Stimulated activated CD4-positive, alpha-beta T cell treated with anti-CD3 and anti-CD28 coated beads, TNF-alpha, amount 100 ng/mL, for 48 hours (primary cell): ENCODE measurements around the gene CLIC3.

Source experiments
- DNase-seq, 3 donors: peaks; one replicate each; pipeline ENCODE4 v3.0.0-alpha.2; 2020; ENCODE audit warnings: low read depth in 3 of 3

Gene CLIC3

DNA sequence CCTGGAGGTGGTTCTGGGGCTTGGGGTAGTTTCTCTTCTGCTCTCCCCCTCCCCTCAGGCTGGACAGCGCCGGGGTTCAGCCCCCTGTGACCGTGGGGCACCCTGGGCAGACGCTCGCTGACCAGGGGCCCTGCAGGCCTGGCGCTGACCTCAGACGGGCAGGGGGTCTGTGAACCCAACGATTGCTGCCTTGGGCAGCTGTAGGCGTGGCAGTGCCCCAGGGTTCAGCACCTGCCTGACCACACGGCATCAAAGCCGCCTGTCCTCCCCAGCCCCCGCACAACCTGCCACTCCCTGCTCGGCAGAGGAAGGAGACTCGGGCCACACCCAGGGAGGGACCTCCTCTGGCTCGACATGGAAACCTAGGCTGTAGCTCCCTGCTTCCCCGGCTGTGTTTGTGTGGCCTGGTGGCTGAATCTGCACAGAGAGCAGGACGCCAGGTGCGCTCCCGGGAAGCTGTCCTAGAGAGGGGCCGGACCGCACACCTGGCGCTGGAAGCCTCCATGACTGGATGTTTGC, 32.1 kb downstream of the CLIC3 start:
- no peak for DNase-seq

- DNase-seq = no peak
These were observed 32.6 kb downstream of the CLIC3 start for GRCh38 chr9:136963751-136964150.

- DNase-seq = no peak
These were observed 33.0 kb downstream of the CLIC3 start for GRCh38 chr9:136963341-136963740.

- DNase-seq = no peak
These were observed 33.6 kb downstream of the CLIC3 start for GRCh38 chr9:136962701-136963248.

DNA sequence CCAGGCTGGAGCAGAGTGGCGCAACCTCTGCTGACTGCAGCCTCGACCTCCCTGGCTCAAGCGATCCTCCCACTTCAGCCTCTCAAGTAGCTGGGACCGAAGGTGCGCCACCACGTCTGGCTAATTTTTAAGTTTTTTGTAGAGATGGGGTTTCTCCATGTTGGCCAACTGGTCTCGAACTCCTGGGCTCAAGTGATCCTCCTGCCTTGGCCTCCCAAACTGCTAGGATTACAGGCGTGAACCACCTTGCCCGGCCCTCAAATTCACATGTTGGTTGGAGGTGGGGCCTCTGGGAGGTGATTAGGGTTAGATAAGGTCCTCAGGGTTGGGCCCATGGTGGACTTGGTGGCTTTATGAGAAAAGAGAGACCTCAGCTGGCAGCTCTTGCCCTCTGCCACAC, 34.2 kb downstream of the CLIC3 start:
- DNase-seq = no peak

DNA sequence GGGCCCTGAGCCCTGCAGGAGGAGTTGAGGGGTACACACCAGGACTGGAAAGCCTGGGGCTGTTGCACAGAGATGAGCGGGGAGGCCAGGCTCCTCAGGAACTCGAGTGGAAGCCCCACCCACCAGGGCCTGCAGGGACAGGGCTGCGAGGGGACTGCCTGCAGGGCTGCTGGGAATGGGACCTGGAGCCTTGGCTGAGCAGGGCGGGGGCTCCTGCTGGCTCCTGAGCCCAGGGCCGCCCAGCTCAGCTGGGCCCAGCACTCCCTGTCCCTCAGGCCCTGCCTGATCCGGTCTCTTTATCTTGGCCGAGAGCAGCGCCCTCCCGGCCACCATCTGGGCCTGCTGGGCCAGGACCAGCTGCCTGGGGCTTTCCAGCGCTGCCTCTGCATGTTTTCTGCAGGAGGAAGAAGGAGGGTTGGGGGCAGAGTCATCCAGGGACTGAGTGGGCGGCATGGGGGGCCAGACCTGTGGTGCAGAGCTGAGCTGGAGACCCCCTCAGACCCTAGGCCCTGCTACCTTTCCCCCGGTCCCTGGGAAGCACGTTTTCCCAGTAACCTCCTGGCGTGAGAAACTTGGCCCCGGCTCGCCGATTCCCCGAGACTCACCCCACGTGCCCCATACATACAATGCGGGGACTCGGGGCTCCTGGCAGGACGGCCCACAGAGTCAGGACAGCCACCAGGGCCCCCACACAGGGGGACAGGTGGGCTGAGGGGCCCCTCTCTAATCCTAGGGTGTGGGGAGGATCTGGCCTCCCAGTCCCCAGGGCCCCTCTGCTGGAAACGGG, 34.9 kb downstream of the CLIC3 start:
- DNase-seq = no peak

GRCh38 chr9:136960938-136961275, 35.5 kb downstream of the CLIC3 start:
- no peak for DNase-seq

GRCh38 chr9:136960212-136960937, 36.0 kb downstream of the CLIC3 start:
- DNase-seq = no peak

DNA sequence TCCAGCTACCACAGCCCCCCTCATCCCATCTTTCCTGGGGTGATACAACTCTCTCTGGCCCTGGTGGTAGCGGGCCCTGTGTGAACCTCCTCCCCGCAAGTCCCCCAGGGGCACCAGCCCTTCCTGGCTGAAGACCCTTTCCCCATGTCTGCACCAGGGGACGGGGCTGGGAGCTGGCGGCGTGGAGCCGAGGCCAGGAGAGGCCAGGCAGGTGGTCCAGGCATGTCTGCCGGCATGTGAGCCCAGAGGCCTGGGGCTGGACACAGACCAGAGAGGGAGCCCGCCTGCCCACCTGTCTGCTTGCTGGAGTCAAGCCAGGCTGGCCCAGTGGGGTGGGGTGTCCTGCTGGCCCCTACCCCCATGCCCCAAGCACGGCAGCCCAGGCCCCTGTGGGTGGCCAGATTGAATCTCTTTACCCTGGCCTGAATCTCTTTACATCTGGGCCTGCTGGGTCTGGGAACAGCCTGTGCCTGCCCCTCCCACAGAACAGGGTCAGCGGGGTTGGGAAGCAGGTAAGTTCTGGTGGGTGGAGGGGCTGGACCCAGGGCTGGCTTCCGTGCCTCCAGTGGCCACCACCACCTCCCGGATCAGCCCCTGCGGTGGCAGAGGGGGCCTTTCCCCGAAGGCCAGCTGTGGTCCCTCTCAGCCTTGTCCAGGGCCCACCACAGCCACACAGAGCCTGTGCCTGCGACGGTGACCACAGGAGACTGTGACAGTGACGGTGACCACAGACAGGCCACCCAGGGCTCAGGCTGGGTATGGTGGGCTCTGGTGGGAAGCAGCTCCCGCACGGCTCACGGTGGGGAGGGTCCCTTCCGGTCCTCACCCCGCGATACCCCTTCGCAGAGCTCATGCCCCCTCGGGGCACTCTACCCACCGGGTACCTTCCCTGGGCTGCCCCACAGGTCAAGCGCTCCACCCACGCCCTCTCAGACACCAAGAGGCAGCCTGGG, 37.2 kb downstream of the CLIC3 start:
- no peak for DNase-seq

DNA sequence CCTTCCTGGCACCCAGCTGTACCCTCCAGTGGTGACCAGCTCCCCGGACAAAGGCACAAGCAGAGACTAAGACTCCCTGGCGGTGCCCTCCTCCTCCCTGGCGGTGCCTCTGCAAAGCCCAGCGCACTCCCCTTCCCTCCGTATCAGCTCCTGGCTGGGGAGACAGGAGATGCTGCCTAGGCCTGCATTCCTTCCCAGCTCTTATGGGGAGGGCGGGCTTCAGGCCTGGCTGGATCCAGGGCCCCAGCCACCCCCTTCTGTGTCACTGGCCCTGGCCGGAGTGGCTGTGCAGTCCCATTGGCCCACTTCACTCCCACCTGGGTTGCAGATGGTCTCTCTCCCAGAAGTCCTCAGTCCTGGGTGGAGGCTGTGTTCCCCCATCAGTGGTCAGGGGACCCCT, 37.9 kb downstream of the CLIC3 start:
- no peak for DNase-seq

DNA sequence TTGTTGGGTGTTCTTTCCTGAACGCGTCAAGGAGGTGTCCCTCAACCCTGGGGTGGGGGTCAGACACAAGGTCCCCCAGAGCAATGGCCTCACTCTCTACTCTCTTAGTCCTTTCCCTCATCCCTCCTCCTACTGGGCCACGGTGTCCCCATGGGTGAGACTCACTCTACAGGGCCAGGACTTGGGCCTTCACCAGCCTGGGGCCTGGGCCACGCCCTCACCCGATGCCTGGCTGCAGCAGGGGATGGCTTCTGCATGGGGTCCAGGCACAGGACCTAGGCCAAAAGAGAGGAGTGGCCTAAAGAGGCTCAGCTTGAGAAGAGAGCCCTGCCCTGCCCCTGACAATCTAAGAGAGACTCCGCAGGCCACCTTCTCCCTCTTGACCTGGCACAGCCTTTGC, 38.5 kb downstream of the CLIC3 start:
- no peak for DNase-seq

- no peak for DNase-seq
These were observed 38.9 kb downstream of the CLIC3 start for GRCh38 chr9:136957461-136957860.

DNA sequence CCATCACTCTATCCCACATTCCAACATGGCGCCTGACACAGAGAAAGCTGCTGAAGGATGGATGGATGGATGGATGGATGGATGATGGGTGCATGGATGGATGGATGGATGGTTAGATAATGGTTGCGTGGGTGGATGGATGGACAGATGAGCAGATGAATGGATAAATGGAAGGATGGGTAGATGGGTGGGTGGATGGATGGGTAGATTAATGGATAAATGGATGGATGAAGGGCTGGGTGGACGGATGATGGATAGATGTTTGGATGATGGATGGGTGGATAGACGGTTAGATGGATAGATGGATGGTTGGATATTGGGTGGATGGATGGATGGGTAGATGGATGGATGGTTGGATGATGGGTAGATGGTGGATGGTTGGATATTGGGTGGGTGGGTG, 39.8 kb downstream of the CLIC3 start:
- no peak for DNase-seq

GRCh38 chr9:136955943-136956335, 40.4 kb downstream of the CLIC3 start:
- no peak for DNase-seq

GRCh38 chr9:136955202-136955942, 41.0 kb downstream of the CLIC3 start:
- no peak for DNase-seq

GRCh38 chr9:136954270-136955083, 41.9 kb downstream of the CLIC3 start:
- DNase-seq = no peak

GRCh38 chr9:136953771-136954269, 42.5 kb downstream of the CLIC3 start:
- no peak for DNase-seq

GRCh38 chr9:136952876-136953770, 43.2 kb downstream of the CLIC3 start:
- no peak for DNase-seq

GRCh38 chr9:136952321-136952850, 44.0 kb downstream of the CLIC3 start:
- no peak for DNase-seq
